ENCODE results near the gene NUDT9.

- no peak for TF ChIP-seq CTCF (IDR thresholded peaks at IDR 0.05; ENCODE audit: low read depth, low read length, poor library complexity, severe bottlenecking)
- TF ChIP-seq EZH2phosphoT487 (IDR thresholded peaks at IDR 0.05; ENCODE audit: borderline replicate concordance, low read length) = no peak
These were observed 22.4 kb upstream of the NUDT9 start for GRCh38 chr4:87399954-87400353.
